ENCODE measurements around the gene TRIM40.
"Not testable (repeated sequence)": the region's sequence is repeated elsewhere in the genome, so short reads cannot be mapped to it uniquely, and the experiment has no call there.

The TRIM40 gene

DNA sequence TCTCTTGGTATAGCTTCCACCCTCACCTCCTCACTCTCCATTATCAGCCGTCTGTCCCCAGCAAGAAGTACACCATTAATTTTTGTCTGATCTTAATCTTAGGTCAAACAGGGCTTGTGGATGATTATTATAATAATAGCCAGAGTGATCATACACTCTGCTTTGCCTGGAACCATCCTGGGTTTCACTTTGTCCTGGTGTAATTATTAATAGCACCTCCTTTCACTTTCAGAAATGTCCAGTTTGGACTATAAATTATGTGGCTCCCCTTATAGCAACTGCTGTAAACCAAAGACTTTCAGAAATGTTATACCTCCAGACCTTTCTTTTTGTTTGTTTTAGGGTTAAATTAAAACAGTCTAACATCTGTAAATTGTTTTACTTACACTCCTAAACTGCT is 22.1 kb upstream of the TRIM40 start:
- no peak for DNase-seq

GRCh38 chr6:30116724-30117123 is 19.2 kb upstream of the TRIM40 start:
- DNase-seq, result no peak

GRCh38 chr6:30118691-30119090 is 17.2 kb upstream of the TRIM40 start:
- not testable (repeated sequence) for DNase-seq

DNA sequence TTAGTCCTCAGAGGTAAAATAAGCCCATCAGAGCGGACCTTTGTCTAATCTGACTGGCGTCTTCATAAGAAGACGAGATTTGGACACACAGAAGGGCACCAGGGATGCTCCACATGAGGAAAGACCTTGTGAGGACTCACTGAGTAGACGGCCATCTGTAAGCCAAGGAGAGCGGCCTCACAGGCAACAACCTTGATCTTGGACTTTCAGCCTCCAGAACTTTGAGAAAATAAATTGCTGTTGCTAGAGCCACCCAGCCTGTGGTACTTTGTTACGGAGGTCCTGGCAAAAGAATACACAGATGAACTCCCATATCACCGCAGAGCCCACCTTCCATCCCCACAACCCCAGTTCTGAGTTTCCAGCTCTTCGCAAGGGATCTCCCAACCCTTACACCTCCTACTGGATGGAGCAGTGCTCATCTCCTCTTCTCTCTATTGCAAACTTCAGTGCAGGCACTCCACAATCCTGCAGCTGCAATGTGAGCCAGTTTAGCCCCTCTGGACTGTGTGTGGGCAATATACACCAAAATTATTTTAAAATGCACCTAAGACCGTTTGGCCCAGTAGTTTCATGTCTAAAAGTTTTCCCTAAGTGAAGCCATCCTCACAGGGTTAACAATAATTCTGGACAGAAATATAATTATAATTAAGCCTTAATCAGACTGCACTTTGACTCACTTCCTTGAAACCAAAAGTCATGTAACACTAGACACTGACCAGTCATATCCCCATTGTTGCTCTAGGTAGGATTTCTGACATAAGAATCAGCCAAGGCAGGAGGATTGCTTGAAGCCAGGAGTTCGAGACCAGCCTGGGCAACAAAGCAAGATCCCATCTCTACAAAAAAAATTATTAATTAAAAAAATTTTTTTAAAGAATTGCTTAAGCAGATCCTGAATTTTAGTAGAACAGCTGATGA is 14.2 kb upstream of the TRIM40 start:
- DNase-seq, result no peak

DNA sequence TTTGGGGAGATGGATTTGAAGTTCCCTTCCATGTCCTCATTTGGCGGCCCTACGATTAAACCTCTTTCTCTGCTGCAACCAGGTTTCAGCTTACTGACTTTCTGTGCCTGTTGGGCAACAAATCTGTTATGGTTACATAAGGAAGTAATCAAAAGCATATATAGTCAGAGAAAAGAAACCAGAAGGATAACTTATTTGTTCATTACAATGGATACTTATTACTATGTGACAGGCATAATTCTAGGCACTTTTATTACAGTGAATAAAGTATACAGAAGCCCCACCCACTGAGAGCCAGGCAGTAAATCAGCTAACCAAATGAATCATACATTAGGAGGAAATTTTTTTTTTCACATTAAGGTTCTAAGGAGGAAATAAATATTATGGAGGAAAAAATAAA is 13.4 kb upstream of the TRIM40 start:
- DNase-seq, result no peak

GRCh38 chr6:30127238-30128093 is 8.5 kb upstream of the TRIM40 start:
- DNase-seq, result no peak

DNA sequence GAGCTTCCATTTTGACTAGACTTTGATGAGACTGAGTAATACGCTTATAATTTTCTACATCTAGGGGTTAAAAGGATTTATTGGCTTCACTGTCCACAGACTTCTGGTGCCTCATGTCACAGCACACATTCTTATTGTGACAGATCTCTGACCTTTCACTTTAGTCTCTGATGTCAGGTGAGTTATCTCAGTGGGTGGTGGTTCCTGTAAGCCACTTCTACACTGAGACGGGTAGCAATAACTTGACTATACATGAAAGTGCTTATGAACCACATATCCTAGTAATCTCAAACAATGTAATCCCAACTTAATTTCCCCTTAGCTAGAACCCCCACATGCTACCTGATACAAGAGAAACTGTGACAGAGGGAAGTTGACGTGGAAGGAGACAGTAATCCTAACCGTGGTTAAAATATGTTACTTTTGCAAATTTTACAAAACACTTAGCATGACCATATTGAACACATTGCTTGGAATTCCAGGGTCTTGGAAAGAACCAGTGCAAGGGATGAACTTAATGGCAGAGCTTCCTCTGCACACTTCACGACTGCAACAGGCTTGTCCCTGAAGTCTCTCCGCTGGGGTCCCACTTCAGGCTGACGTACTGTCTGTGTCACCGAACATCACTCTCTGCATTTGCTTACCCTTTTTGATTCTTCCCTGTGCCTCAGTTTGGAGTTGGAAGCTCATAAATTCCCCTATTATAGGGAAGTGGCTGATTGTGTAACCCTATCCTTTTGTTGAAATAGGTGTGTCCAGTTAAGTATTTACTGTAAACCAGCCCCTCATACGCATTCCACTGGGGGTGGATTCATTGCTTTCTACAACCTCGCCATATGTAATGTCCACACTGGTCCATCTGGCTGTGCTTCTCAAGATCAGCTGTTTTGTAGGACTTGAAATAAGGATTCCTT is 6.4 kb upstream of the TRIM40 start:
- DNase-seq, result no peak

DNA sequence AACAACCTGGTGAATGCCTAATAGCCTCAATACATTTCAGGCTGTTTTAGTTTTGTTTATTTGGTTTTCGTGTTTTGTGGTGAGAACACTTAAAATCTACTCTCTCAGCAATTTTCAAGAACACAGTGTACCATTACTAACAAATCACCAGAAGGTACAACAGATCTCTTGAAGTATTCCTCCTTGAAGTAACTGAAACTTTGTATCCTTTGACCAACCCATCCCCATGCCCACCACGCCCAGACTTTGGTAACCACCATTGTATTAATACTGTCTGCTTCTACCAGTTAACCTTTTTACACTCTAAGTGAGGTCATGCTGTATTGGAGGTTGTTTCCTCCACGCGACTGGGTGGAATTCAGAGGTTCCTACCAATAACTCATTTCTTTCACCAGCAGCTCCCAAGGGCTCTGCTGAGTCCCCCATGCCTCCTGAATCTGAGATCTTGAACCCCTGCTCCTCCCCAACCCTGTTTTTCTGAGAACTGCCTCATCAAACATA is 5.7 kb upstream of the TRIM40 start:
- DNase-seq, result no peak

- DNase-seq, result peak in 1 of 2 donors; percentile 64
These were observed 4.8 kb upstream of the TRIM40 start for GRCh38 chr6:30130887-30131862.

GRCh38 chr6:30131947-30132497 is 3.9 kb upstream of the TRIM40 start:
- DNase-seq, result no peak

- no peak for DNase-seq
These were observed 793 bp upstream of the TRIM40 start for GRCh38 chr6:30135147-30135546.

DNA sequence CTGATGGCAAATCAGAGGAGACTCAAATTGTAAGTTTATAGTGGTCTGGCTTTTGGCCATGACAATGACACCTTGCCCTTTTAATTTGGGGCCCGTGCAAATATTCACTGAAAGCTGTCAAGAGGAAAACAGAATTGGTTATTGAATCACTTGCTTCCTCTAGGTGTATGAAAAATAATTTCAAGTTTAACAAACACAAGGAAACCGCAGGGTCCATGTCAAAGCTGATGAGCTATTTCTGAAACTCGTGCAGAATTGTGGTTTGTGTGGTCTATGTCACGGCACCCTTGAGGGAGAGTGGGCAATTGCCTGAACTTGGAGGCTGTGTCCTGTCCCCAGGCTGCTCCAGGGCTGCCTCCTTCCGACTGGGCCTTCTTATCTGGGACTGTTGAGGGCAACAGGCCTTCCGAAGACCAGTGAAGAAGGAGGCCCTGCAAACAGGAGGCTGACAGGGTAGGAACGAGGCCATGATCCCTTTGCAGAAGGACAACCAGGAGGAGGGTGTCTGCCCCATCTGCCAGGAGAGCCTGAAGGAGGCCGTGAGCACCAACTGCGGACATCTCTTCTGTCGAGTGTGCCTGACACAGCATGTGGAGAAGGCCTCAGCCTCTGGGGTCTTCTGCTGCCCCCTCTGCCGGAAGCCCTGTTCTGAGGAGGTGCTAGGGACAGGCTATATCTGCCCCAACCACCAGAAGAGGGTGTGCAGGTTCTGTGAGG is 788 bp downstream of the TRIM40 start:
- no peak for DNase-seq

GRCh38 chr6:30140240-30140639 is 4.3 kb downstream of the TRIM40 start:
- DNase-seq, result not testable (repeated sequence)

DNA sequence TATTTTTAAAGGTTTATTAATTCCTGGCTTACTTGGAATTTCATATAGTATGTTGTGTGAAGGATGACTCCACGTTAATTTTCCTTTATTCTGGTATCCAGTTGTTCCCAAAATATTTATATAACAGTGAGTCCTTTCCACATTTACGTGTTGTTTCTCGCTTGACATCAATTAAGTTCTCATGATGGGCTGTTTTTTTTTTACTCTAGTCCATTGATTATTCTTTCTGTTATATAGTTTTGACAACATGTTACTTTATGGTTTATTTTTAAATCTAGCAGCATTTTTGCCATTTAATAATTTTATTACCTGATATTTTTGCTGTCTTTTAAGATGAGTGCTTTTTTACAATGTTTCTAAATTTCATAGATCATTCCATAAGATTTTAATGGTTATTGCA is 6.7 kb downstream of the TRIM40 start:
- DNase-seq, result no peak

DNA sequence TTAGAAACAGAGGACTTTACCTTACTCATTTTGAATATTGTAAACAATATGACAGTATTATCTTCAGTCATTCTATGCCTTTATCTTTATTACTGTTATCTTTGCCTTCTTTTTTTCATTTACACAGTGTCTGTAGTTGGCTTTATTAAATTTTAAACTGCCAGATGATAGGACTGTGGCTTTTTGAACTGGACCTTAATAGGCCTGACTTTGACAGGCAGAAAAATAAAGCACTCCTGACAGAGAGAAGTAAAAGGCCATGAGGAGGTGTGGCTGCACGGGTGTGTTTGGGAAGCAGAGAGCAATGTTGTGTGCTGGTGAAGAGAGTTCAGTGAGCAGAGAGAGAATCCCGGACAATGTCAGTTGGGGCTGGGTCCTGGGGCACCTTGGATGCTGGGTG is 7.8 kb downstream of the TRIM40 start:
- DNase-seq, result no peak

GRCh38 chr6:30144811-30145210 is 8.9 kb downstream of the TRIM40 start:
- no peak for DNase-seq

DNA sequence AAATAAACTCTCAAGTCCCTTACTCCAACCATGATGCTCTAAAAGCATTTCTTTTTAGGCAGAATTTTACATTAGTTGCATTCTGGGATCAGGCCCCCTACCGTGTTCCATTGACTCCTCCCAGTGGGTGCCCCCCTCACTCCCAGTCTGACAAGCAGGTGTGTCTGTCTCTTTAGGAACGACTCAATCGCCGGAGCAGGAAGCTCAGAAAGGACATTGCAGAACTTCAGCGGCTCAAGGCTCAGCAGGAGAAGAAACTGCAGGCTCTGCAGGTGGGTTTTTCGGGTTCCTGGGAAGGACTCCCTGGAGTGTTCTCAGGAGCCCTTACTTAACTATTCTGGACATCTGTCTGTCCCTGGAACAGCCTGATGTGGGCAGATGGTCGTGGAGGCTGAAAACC is 9.9 kb downstream of the TRIM40 start:
- no peak for DNase-seq

GRCh38 chr6:30147096-30147495 is 11.2 kb downstream of the TRIM40 start:
- no peak for DNase-seq

GRCh38 chr6:30149234-30149633 is 13.3 kb downstream of the TRIM40 start:
- no peak for DNase-seq

GRCh38 chr6:30149858-30150550 is 14.1 kb downstream of the TRIM40 start:
- DNase-seq, result no peak
